Naive B cell (primary cell): ENCODE measurements around the gene STX8. TPM values are rescaled to one million over a fixed set of nuclear protein-coding genes. Genes with fewer than 3 reads are reported as not detected.

Experiments
- ATAC-seq, 2 donors: fragments of 150-1000 bp; cut with Tn5 transposase; 2 replicates each; pipeline ENCODE4 v1.10.0; 2021; ENCODE audit warnings: low read depth in 2 of 2, mild to moderate bottlenecking in 2 of 2, moderate library complexity in 2 of 2
- DNase-seq: peaks from one replicate; pipeline ENCODE4 v3.0.0; 2022
- H3K27ac Mint-ChIP-seq, 6 donors: one replicate each; pipeline ENCODE4 v1.8.0; 2020 to 2022; ENCODE audit warnings: mild to moderate bottlenecking in 6 of 6, mixed read lengths in 6 of 6, moderate library complexity in 5 of 6, inconsistent platforms in 2 of 6
- H3K27me3 Mint-ChIP-seq, 3 donors: one replicate each; pipeline ENCODE4 v1.8.0; 2021 to 2022; ENCODE audit warnings: mixed read lengths in 3 of 3, mild to moderate bottlenecking in 1 of 3
- H3K36me3 Mint-ChIP-seq, 2 donors: one replicate each; pipeline ENCODE4 v1.8.0; 2020 to 2022; ENCODE audit warnings: mixed read lengths in 2 of 2, inconsistent platforms in 1 of 2, mild to moderate bottlenecking in 1 of 2
- H3K4me1 Mint-ChIP-seq, 3 donors: one replicate each; pipeline ENCODE4 v1.8.0; 2020 to 2022; ENCODE audit warnings: mixed read lengths in 3 of 3, inconsistent platforms in 1 of 3, mild to moderate bottlenecking in 1 of 3, moderate library complexity in 1 of 3
- H3K4me3 Mint-ChIP-seq, 8 donors: one replicate each; pipeline ENCODE4 v1.8.0; 2020 to 2022; ENCODE audit warnings: mild to moderate bottlenecking in 8 of 8, mixed read lengths in 8 of 8, moderate library complexity in 8 of 8, inconsistent platforms in 2 of 8
- H3K9me3 Mint-ChIP-seq, 7 donors: one replicate each; pipeline ENCODE4 v1.8.0; 2020 to 2022; ENCODE audit warnings: mixed read lengths in 7 of 7, mild to moderate bottlenecking in 5 of 7, inconsistent platforms in 2 of 7, moderate library complexity in 1 of 7
- polyA plus RNA-seq, 6 donors: library from polyadenylated mRNA; unstranded; fragments of 300-500 nt; fragmentation: Illumina TruSeq; gene quantifications; one replicate each; pipeline ENCODE4 v1.2.3, GENCODE V29; 2021; ENCODE audit warnings: low read depth in 6 of 6

STX8 gene
- polyA plus RNA-seq, 6 donors from 2014 or later, result 90.4 to 141 (median 107) TPM

DNA sequence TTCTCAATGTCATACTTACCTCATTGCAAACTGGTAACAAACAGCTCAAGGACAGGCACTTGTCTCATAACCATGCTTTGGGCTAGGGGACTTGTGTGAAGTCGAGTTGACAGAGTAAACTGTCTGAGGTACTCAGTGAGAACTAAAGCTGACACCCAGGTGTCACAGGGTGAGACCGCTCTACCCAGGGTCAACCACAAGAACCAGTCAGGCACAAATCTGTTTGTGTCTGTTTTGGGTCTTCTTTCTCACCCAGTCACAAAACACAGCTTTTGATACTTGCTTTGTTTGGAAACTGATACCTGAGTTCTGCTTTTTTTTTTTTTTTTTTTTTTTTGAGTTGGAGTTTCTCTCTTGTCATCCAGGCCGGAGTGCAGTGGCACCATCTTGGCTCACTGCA lies 161.1 kb downstream of the STX8 start:
- peaks cover 0 to 3% of the 10 kb centered on the region in 2 donors for H3K36me3 Mint-ChIP-seq
- DNase-seq, result peak; percentile 72
- H3K9me3 Mint-ChIP-seq, result peaks cover 0 to 8% (median 4%) of the 10 kb centered on the region in 7 donors
- ATAC-seq, result peak; percentile 98 to 99
- peak overlapping the region; percentile 18 to 91 (median 70) for H3K27ac Mint-ChIP-seq
- H3K4me3 Mint-ChIP-seq, result peak overlapping the region in 5 of 8 donors; percentile 6 to 80 (median 43)
- H3K27me3 Mint-ChIP-seq, result no peaks in the 10 kb centered on the region
- H3K4me1 Mint-ChIP-seq, result peaks cover 23 to 50% (median 29%) of the 10 kb centered on the region in 3 donors

- no peak for ATAC-seq
- peaks cover 21 to 35% (median 21%) of the 10 kb centered on the region in 3 donors for H3K4me1 Mint-ChIP-seq
- H3K27me3 Mint-ChIP-seq, result no peaks in the 10 kb centered on the region
These were observed 164.9 kb downstream of the STX8 start for GRCh38 chr17:9410737-9411136.

GRCh38 chr17:9410301-9410700 lies 165.3 kb downstream of the STX8 start:
- Mint-ChIP-seq H3K4me1 (peaks cover 16 to 32% (median 19%) of the 10 kb centered on the region in 3 donors), H3K9me3 (no peaks in the 10 kb centered on the region), H3K4me3 (no peak overlapping the region), H3K36me3 (no peaks in the 10 kb centered on the region), H3K27ac (no peak overlapping the region), H3K27me3 (no peaks in the 10 kb centered on the region)
- DNase-seq (no peak), ATAC-seq (no peak)

More at GRCh38 chr17:9410737-9411136, 164.9 kb downstream of the STX8 start:
- Mint-ChIP-seq H3K36me3 (no peaks in the 10 kb centered on the region), H3K27ac (no peak overlapping the region), H3K4me3 (no peak overlapping the region), H3K9me3 (no peaks in the 10 kb centered on the region)
- no peak for DNase-seq

DNA sequence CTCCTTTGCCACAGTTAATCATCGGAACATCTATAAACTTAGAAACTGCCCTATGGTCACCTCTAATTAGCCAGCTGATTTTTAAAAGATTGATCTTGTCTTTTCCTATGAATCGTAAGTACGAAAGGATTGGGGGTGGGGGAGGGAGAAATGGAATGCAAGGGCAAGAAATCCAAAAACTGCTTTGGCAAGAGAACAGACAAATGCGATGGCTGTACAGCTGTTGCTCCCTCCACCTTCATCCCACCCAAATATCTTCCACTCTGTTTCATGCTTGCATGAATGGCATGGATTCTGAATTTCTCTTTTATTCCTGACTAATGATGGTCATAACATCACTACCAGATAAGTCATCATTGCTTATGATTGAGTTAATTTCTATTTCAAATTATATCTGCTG lies 165.7 kb downstream of the STX8 start:
- peaks cover 12 to 27% (median 14%) of the 10 kb centered on the region in 3 donors for H3K4me1 Mint-ChIP-seq
- DNase-seq, result no peak
- H3K9me3 Mint-ChIP-seq, result no peaks in the 10 kb centered on the region
- H3K36me3 Mint-ChIP-seq, result peaks cover 0 to 2% of the 10 kb centered on the region in 2 donors
- H3K27ac Mint-ChIP-seq, result no peak overlapping the region
- ATAC-seq, result no peak
- no peaks in the 10 kb centered on the region for H3K27me3 Mint-ChIP-seq
- H3K4me3 Mint-ChIP-seq, result no peak overlapping the region

DNA sequence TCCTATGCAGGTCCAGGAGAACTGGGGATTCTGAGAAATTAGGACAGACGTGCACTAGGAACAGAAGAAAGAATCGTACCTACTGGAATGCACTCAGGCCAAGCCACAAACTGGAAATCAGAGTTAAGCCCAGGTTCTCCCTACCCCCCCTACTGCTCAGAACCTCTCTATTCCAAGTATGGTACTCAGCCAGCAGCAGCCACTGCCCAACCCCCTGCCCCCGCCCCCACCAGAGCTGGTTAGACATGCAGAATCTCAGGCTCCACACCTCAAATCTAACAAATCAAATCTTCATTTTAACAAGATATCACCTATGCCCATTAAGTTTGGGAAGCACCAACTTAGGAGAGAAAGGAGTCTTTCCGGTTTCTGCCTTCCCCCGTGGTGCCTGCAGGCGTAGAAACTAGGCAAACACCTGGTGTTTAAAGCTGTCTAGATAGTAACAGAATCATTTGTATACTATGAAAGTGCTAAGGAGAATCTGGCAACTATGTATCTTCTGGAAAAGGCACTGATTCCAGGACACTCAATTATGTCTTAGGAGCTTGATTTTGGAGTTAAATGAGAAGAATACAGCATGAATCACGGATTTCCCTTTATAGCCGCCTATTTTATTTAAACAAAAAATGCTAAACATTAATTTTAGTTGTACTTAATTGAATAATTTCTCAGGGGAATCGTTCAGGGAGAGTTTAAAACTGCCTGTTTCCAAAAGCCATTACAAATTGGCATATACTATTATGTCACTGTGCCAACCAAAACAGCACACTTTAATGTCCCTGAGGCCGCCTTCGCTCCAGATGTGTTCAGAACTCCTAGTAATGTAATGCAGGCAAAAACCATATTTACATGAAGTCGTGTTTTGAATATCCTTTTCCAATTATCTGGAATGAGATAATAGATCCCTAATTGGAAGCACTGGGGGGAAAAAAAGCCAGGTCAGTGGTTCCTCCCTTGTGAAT lies 166.5 kb downstream of the STX8 start:
- H3K9me3 Mint-ChIP-seq, result no peaks in the 10 kb centered on the region
- peaks cover 0 to 5% of the 10 kb centered on the region in 2 donors for H3K36me3 Mint-ChIP-seq
- no peak overlapping the region for H3K4me3 Mint-ChIP-seq
- ATAC-seq (no peak), DNase-seq (no peak)
- peaks cover 7 to 20% (median 11%) of the 10 kb centered on the region in 3 donors for H3K4me1 Mint-ChIP-seq
- H3K27ac Mint-ChIP-seq, result peak overlapping the region in 1 of 6 donors; percentile 10
- no peaks in the 10 kb centered on the region for H3K27me3 Mint-ChIP-seq

DNA sequence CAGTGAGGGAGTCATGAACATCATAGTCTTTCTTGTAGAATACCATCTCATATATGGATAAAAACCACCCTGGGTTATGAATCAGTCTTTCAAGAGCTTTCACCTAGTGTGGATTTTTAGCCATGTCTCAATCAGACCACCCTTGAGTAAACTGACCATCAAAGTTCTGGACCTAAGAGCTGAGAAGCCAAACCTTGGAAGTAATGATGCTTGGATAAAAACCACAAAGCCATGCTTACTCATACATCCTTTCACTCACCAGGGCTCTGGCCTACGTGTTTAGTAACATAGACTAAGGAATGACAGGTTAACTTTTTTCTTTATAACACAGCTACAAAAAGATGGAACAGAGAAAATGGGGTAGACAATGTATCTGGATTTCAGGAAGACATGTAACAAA lies 167.2 kb downstream of the STX8 start:
- no peaks in the 10 kb centered on the region for H3K27me3 Mint-ChIP-seq
- no peaks in the 10 kb centered on the region for H3K9me3 Mint-ChIP-seq
- H3K27ac Mint-ChIP-seq, result no peak overlapping the region
- no peak for ATAC-seq
- H3K4me3 Mint-ChIP-seq, result no peak overlapping the region
- peaks cover 0 to 14% (median 5%) of the 10 kb centered on the region in 3 donors for H3K4me1 Mint-ChIP-seq
- H3K36me3 Mint-ChIP-seq, result peaks cover 0 to 5% of the 10 kb centered on the region in 2 donors
- no peak for DNase-seq

DNA sequence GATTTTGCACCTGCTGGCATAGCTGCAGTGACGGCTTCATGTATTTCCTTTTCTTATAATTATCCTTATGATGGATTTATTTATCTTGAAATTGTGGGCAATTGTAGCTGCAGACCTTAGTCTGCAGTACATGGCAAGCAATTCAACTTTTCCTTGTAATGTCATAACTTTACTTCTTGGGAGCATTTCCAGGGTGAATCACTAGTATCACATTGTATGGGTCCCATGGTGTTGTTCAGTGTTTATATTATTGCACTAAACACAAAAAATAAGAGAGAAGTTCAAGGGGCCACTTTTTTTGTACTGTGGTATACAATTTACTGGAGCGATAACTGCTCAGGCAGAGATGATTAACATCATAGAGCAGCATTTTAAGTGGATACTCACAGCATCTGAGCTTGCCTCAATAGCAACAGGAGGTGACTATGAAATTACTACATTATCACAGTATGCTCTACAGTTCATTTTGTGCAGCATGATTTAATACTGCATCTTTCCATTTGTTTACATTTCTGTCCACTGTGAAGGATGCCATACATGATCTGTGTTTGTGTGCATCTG lies 169.5 kb downstream of the STX8 start:
- peak overlapping the region in 1 of 6 donors; percentile 15 for H3K27ac Mint-ChIP-seq
- no peaks in the 10 kb centered on the region for H3K27me3 Mint-ChIP-seq

GRCh38 chr17:9403257-9403656 lies 172.4 kb downstream of the STX8 start:
- H3K4me3 Mint-ChIP-seq, result no peak overlapping the region

More for the DNA sequence above, 169.5 kb downstream of the STX8 start:
- Mint-ChIP-seq H3K4me3 (no peak overlapping the region), H3K9me3 (no peaks in the 10 kb centered on the region), H3K4me1 (peaks cover 0 to 5% (median 3%) of the 10 kb centered on the region in 3 donors), H3K36me3 (peaks cover 0 to 14% of the 10 kb centered on the region in 2 donors)
- DNase-seq (no peak), ATAC-seq (no peak)

DNA sequence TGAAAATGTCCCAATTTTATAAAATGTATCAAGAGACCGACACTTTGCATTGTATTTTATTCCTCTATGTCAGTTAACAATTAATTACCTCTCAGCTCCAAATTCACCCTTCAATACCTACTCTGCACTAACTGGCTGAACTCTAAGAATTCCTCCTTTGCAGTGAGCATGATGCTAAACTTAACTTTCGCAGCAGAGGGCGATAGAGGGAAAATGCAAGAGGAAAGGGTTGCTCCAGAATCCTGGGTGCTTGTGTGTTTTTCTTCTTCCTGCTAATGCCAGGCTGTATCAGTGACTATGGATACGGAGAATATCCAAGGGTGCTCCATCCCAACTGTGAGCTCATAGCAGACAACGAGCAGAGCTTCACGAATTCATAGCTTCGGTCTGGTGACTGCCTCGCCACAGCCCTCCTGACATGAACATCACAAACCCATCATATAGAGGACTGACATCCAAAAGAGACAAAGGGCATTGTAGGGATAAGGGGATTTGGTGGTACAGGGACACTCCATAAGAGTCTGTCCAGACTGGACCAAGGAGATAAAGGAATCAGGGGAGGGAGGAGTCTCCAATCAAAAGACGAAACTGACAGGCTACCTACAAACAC lies 172.9 kb downstream of the STX8 start:
- ATAC-seq, result no peak
- Mint-ChIP-seq H3K4me1 (peaks cover 0 to 5% (median 3%) of the 10 kb centered on the region in 3 donors), H3K4me3 (no peak overlapping the region), H3K27me3 (no peaks in the 10 kb centered on the region), H3K27ac (peak overlapping the region in 2 of 6 donors; percentile 16 to 45), H3K36me3 (peaks cover 0 to 19% of the 10 kb centered on the region in 2 donors), H3K9me3 (no peaks in the 10 kb centered on the region)
- no peak for DNase-seq

More at GRCh38 chr17:9403257-9403656, 172.4 kb downstream of the STX8 start:
- Mint-ChIP-seq H3K4me1 (peaks cover 0 to 5% (median 3%) of the 10 kb centered on the region in 3 donors), H3K27ac (peak overlapping the region in 1 of 6 donors; percentile 16), H3K36me3 (peaks cover 0 to 16% of the 10 kb centered on the region in 2 donors), H3K9me3 (no peaks in the 10 kb centered on the region), H3K27me3 (no peaks in the 10 kb centered on the region)
- ATAC-seq, result no peak
- DNase-seq, result no peak

GRCh38 chr17:9401434-9401833 lies 174.2 kb downstream of the STX8 start:
- Mint-ChIP-seq H3K9me3 (no peaks in the 10 kb centered on the region), H3K4me3 (no peak overlapping the region), H3K27me3 (no peaks in the 10 kb centered on the region), H3K36me3 (peaks cover 0 to 22% of the 10 kb centered on the region in 2 donors), H3K27ac (peak overlapping the region in 1 of 6 donors; percentile 10), H3K4me1 (peaks cover 0 to 5% (median 3%) of the 10 kb centered on the region in 3 donors)
- no peak for DNase-seq
- ATAC-seq, result no peak

DNA sequence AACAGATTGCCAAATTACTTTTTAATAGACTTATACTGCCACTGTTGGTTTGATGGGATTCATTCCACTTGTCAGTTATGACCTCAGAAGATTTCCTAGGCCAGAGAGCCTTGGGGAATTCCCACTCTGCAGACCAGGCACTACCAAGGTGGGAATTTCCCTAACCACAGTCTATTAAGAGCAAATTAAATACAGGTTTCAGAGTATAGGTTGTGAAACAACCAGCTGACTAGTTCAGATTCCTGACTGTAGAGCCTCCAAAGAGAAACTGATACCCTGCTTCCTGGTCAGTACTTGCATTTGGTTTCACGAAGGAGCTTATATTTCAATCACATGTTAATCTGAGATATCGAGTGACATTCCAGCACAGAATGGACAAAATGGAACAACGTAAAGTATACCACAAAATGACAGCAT lies 186.5 kb downstream of the STX8 start:
- DNase-seq, result no peak
- Mint-ChIP-seq H3K4me1 (peaks cover 6 to 9% (median 8%) of the 10 kb centered on the region in 3 donors), H3K9me3 (peaks cover 12 to 29% (median 20%) of the 10 kb centered on the region in 7 donors), H3K27me3 (no peaks in the 10 kb centered on the region), H3K36me3 (peaks cover 17 to 30% of the 10 kb centered on the region in 2 donors), H3K27ac (peak overlapping the region in 4 of 6 donors; percentile 7 to 90 (median 45)), H3K4me3 (peak overlapping the region in 1 of 8 donors; percentile 28)
- peak; percentile 66 to 70 for ATAC-seq

- Mint-ChIP-seq H3K4me3 (peak overlapping the region in 1 of 8 donors; percentile 34), H3K4me1 (peaks cover 6 to 9% (median 8%) of the 10 kb centered on the region in 3 donors), H3K27me3 (no peaks in the 10 kb centered on the region), H3K9me3 (peaks cover 0 to 2% (median 0%) of the 10 kb centered on the region in 7 donors), H3K36me3 (peaks cover 3 to 8% of the 10 kb centered on the region in 2 donors), H3K27ac (peak overlapping the region in 2 of 6 donors; percentile 48 to 62)
- ATAC-seq, result no peak
- DNase-seq, result no peak
These were observed 189.2 kb downstream of the STX8 start for GRCh38 chr17:9386401-9386800.

DNA sequence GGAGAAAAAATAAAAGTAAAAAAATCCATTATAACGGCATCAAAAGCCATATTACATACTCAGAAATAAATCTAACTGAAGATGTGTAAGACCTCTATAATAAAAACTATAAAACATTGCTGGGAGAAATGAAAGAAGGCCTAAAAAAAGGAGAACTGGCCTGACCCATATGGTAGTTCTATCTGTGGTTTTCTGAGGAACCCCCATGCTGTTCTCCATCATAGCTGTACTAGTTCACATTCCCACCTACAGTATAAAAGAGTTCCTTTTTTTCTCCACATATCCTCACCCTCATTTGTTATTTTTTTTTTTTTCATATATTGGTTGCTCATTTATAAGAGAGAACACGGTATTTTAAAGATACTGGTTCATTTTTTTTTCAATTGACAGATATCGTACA lies 191.8 kb downstream of the STX8 start:
- Mint-ChIP-seq H3K36me3 (peaks cover 0 to 8% of the 10 kb centered on the region in 2 donors), H3K4me3 (no peak overlapping the region), H3K9me3 (no peaks in the 10 kb centered on the region), H3K27me3 (no peaks in the 10 kb centered on the region), H3K4me1 (peaks cover 0 to 3% (median 3%) of the 10 kb centered on the region in 3 donors), H3K27ac (no peak overlapping the region)
- ATAC-seq (no peak), DNase-seq (no peak)
